Right kidney (tissue), 1 donor: ENCODE results near the gene ELP1.

Source experiments
- DNase-seq: peaks from one replicate; pipeline ENCODE4 v3.0.0-alpha.2; 2016

The ELP1 gene

DNA sequence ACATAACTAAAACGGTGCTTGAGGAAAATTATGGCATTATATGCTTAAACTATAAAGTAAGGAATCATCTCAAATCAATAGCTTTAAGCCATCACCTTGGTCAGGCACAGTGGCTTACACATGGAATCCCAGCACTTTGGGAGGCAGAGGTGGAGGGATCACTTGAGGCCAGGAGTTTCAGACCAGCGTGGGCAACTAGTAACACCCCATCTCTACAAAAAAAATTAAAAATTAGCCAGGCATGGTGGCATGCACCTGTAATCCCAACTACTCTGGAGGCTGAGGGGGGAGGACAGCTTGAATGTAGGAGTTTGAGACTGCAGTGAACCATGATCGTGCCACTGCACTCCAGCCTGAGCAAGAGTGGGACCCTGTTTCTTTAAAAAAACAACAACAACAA is 49.2 kb downstream of the ELP1 start:
- DNase-seq = no peak

DNA sequence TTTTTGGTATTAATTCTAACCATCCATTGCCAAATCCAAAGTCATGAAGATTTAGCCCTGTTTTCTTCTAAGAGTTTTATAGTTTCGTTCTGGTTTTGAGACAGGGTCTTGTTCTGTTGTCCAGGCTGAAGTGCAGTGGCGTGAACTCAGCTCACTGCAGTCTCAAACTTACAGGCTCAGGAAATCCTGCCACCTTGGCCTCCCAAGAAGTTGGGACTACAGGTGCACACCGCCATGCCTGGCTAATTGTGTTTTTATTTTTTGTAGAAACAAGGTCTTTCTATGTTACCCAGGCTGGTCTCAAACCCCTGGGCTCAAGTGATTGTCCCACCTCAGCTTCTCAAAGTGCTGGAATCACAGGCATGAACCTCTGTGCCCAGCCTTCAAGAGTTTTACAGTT is 50.8 kb downstream of the ELP1 start:
- DNase-seq = no peak

DNA sequence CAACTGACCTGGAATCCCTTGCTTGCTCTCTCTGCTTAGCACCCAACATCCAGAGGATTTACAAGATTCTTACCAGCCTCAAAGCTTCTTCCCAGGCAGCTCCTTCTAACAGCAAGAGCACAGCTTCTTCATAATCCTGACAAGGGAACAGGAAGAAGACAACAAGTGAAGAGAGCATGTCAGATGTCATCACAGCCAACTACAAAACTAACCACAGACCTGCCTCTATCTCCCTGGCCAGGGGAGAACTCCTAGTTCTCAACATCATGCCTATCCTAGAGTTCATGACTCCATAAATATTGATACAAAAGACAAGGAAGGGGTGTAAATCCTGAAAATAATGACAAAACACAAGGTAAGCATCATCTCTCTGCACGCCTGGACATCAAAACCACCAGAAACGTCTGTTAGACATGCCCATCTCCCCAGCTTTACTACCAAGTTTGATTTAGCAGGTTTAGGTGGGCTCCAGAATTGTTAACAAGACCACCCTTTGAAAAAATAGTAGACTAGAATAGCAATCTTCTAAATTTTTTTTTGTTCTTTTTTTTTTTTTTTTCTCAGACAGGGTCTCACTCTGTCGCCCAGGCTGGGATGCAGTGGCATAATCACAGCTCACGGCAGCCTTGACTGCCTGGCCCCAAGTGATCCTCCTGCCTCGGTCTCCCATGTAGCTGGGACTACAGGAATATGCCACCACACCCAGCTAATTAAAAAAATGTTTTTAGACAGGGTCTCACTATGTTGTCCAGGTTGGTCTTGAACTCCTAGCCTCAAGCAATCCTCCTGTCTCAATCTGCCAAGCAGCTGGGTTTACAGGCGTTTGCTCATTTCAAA is 51.7 kb downstream of the ELP1 start:
- no peak for DNase-seq

DNA sequence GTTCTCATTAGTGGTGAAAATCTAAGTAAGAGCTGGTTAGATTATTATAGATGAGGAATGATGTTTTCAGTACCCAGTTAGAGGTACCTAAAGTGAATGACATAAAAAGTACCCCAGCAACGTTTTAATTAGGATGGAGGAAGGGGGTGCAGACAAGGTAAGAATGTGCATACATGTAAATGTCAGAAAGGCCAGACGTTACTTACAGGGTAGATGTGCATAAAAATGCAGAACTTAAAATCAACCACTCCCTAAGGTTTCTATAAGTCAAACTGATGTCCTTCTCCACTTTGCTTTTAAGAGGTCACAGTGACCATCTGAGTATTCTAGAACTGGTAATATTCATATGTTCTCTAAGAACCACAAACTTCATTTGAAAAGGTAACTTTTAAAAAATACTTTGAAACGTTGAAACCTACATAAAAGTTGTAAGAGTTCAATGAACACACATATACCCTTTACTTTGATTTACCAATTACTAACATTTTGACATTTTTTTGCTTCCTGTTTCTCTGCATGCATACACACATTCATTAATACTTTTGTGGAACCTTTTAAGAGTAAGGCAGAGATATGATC is 53.1 kb downstream of the ELP1 start:
- no peak for DNase-seq

DNA sequence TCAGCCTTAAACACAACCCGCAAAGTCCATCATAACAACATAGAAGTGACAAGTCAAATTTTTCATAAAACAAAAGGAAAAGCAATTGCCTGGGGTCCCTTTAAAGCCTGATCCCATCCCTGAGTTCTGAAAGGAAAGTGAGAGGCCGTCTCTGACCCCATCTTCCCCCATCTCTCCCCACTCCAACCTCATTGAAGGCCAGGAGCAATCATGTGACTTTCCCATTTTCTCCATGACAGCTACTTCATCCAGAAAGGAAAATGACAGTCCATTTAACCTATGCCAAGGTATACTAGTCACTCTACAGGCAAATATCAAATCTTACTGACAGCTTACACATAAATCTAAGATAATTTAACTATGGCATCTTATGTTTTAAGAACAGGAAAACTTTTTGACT is 56.4 kb downstream of the ELP1 start:
- DNase-seq = no peak

DNA sequence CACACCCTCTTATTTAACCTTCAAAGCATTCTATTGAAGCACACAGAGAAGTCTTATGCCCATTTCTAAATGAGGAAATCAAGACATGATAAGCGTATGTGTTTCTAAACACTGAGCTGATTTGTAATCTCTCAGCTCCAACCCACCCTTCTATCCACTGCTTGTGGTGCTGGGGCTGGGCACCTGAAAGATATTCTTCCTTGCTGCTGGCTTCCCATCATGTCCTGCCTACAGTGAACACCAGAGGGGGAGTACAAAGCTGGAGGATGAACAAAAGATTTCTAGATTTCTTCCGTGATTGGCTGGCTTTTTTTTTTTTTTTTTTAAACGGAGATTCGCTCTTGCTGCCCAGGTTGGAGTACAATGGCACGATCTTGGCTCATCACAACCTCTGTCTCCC is 57.5 kb downstream of the ELP1 start:
- DNase-seq = no peak

DNA sequence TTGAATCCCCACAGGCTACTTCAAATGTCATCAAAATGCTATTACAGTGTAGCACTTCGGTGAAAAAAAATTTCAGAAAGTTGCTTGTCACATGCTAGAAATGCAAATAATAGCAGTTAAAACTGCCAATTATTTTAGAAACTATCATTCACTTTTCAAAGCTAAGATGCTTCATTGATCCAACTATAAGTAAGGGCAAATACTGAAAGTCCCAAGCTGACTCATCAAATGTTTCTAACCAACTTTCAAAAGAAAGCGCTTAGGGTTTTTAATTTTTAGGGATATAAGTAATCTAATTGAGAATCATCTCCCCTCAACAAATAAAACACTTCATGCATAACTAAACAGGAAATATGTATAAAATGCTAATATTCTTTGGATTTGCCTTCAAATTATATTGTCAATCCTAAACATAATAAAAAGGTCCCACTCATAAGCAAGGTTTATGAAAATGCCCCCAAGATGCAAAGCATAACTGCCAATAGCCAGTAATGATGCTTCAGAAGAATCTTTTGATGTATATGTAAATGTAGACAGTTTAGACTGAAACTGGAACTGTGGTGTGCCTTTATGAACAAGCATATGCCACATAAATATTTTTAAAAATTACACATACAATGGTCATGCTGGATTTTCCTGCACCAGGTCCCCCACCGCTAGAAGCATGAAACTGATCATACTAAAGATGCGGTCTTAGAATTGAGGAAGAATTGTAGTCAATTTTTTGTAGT is 59.7 kb downstream of the ELP1 start:
- no peak for DNase-seq

DNA sequence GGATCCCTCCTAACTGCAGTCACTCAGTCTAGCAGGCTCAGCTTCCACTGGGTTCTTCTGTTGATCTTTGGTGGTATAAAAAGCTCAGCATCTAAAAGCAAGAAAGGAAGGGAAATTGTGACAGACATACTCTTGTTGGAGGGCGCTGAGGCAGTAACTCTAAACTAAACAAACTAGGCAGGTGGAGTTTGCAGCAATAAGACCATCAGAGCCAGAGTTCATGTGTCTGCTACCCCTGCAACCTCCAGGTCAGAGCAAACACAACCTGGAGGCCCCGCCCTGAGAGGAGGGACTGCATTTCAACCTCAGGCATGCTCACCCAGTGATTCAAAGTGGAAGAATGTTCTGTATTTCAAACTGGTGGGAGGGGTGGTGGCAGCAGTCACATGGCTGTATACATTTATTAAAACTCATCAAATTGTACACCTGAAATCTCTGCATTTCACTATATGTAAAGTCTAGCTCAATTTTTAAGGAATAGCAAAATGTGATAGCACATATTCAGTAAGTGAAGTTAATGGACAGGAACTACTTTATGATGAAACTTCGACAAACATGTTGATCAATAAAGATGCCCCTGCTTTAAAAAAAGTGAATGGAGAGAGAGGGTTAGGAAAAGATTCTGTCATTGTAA is 64.7 kb downstream of the ELP1 start:
- DNase-seq = no peak

DNA sequence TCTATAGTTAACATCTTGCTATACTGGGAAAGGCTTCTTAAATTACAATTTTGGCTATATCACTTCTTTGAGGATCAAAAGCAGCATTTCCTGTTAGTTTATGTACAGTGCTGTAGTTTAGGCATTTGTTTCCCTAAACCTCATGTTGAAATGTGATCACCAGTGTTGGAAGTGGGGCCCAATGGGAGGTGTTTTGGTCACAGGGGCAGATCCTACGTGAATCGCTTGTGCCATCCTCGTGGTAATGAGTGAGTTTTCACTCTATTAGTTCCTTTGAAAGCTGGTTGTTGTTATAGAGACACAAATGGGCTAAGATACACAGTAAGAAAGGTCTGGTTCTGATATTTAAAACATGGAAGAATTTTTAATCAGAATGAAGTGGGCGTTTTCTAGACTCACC is 66.1 kb downstream of the ELP1 start:
- DNase-seq = no peak

DNA sequence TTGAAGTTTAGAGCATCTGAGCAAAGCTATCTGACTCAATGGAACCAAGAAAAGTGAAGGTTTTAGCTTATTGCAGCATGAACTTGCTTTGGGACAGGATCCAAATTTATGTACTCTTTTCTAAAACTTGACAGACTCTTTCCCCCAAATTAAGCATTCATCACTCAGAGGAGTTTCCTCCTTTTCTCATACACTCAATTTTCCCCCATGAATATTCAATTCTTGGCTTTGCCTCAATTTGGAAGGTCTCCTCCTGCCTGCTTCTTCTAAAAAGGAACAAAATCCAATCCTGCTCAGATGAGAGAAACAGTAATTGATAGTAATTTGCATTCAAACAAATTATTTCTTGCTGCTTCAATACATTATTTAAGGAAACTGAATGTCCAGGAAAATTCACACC is 66.8 kb downstream of the ELP1 start:
- DNase-seq = no peak

DNA sequence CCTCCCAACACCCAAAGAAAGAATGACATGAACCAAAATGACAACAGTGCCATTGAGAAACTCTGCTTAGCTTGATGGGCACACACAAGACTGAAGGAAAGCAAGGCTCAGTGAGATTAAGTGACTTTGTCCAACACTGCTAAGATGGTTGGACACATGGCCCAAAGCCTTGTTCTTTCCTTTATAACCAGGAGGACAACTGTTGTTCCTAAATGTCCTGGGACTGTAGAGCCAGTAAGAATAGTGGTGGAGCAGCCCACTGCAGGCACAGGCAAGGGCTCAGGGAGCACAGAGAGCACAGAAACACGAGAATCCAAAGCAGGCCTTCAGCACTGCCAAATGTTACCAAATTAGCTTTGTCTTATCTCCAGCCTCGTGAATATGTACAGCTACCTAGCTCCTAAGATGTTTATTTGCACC is 67.9 kb downstream of the ELP1 start:
- no peak for DNase-seq

DNA sequence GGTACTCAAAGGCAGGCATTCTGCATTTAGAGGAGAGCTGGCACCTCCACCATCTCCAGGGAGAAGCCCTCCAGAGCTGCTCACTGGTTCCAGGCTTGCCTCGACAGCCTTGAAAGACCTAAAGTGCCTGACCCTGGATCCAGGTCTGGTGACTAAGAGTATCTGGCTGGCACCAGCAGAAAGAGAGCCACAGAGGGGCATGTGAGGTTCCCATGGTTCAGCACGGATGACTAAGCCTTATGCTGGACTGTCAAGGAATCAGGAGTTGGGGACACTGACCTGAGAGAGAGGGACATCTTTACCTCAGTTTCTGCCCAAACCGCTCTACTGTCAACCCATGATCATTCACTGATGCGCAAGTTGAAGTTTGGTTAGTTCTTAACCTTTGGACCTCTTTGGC is 68.9 kb downstream of the ELP1 start:
- no peak for DNase-seq

DNA sequence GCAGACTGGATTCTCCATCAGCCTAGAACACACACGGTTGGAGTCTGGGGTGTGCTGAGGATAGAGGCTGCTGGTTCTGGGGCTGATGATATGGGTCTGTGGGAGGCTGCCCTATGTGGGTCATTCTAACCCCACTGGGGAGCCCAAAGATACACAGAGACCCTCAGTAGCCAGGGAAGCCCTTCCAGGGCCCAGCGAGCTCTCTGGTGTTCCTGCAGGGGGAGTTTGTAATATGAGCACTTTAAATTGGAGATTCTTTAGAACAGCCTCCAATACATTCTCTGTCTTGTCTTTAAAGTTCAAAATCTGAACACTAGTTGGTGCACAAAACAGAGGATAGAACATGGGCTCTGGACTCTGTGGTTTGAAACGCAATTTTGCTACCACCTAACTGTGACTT is 69.5 kb downstream of the ELP1 start:
- DNase-seq = no peak

DNA sequence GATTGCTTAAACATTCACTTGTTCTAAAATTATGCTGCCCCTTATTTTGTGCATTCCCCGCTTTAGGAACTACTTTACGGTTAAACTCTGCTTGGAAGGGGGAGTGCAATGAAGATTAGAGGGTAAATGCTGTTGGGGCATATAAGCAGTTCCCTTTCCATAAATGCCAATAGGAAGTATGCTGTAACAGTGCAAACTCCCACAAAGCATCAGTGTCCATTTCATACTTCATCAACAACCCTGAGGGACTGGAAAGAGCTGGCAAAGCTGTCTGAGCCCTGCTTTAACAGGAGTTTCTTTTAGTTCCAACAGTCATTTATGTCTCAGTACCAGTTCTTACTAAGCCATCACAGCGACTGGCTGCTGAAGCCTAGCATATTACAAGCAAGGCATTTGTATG is 70.0 kb downstream of the ELP1 start:
- DNase-seq = no peak

DNA sequence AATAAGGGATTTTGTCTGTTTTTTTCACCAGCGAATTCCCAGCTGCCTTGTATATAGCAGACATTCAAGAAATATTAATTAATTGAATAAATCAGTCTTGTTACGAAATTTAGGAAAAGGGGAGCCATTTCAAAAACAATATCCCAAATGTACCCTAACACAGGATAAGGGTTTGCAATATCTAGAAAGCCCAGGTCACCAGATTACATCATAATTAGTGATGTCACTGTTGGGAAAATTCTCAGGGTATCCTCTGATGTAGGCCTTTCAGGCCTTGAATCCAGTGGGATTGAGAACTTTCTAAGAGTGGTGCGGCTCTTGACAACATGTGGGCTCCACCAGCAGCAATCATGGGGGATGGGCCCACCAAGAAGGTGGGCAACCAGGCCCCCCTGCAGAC is 71.9 kb downstream of the ELP1 start, which contains the start of gene ACTL7A:
Gene ACTL7A (plus strand): TSS at position 270 of the 400 bp plus-strand sequence. CDS start 57 bp downstream, at position 327.
- DNase-seq = no peak

DNA sequence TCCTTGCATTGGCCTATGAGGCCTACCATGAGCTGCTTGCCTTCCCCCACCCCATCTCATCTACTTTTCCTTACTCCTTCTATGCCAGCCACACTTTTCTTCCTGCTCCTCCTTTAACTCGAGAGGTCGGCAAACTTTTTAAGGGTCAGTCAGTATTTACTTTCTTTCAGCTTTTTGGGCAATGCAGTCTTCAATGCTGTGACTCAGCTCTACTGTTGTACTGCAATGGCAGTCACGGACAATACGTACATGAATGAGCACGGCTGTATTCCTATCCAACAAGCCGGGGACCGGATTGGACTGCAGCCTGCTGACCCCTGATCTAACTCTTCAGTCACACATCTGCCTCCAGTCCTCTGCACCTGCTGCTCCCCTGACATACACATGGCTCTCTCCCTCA is 72.5 kb downstream of the ELP1 start:
- DNase-seq = no peak

DNA sequence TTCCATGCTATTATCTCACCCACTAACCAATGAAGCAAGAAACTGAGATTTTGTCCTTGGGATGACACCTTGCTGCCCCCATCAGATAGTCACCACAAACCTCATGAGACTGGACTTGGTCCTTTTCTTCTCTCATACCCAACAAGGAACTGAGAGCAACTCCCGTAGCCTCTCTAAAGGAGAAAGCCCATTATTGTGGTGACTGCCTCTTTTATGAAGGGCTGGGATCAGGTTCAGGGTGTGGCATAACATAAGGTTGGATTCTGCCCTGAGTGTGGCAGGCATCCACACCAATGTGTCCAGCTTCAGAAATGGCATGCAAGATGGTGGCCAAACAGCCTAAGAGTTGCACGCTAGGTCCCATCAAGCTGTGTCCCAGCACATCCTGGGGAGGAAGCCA is 73.2 kb downstream of the ELP1 start:
- no peak for DNase-seq

DNA sequence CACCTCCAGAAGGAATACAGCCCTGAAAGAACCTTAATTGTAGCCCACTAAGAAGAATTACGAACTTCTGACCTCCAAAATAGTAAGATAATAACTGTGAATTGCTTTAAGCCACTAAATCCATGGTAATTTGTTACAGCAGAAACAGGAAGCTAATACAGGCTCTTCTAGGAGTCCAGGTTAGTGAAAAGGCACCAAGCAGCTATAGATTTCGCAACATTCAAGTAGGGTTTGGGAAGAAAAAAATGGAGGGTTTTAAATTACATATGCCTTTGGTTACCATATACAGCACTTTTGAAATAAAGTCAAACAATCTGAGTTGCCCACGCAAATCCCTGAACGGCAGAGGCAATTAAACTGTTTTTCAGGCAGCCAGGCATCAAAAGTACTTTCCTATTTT is 73.6 kb downstream of the ELP1 start:
- no peak for DNase-seq

DNA sequence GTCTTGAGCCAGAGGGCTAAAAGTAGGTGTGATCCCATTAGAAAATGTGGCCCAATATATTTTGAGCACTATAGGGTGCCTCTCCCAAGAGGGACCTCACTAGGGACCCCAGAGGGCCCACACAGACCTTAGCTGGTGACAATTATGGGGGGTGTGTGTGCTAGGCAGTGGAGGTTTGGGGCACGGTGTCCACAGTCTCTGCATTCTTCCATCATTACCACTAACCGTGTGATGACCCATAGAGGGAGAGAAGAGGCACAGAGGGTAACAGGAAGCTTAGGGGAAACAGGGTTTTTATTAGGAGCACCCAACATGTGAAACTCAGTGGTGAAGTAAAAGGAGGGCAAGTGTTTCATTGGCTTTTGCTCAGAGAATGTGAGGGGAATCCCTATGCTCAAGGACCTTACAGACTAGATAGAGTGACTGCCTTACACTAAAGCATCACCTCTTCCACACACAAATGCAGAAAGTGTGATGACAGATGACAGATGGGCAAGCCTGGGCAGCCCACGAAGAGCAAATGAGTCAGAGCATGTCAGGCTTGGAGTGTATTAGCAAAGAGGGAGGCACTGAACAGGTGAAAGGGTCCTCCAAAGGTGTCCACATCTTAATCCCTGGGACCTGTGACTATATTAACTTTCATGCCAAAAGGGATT is 74.3 kb downstream of the ELP1 start:
- no peak for DNase-seq

DNA sequence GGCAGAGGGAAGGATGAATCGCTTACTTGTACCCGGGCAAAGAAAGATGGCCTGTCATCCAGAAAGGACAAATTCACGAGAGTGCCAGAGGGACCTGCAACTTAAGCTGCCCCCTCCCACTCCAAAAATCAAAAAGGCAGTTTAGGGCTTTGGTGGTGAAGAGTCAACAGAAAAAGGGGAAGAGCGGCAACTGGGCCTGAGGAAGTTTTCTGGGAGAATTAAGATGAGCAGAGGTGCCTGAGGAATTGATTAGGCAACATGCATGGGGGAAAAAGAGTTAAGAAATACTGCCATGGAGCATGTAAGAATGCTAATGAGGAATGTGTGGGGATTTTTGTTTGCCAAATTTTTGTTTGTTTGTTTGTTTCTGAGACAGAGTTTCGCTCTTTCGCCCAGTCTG is 76.4 kb downstream of the ELP1 start:
- no peak for DNase-seq

DNA sequence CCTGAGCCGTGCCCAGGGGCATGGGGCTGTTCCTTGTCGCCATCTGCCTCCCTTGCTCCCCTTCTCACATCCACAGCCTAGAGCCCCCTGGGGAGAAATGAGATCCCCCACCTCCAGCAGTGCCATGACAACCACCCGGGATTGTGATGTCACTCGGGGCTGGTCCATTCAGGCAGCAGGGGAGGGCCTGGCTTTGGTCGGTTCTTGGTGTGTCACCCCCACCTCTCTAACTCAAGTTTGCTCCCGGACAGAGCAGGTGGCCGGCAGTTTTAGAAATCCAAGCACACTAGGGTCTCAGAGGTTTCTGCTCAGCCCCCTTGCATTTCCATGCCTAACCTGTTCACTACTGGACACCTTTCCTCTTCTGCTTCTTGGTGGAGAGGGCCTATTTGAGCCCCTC is 78.0 kb downstream of the ELP1 start, which contains the start of gene ACTL7B:
Gene ACTL7B (minus strand): TSS at position 99 of the 400 bp plus-strand sequence. CDS start 56 bp downstream, at position 43.
- no peak for DNase-seq

DNA sequence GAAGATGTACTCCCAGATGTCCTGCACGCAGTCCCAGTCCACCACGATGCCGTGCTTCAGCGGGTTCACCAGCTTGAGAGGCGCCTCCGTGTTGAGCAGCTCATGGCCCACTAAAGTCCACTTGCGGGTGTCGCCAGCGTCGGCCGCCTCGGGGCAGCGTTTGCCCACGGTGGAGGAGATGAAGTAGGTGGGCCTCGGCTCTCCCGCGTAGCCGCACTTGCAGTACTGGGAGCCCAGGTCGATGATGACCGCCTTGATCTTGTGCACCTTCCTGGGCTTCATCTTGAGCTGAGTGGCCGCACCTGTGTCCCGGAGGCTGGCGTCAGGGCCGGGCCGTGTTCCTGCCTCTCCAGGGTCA is 78.4 kb downstream of the ELP1 start:
- DNase-seq = no peak
